HEK293 (cell line): ENCODE results near the gene FXYD6.
"Not testable (repeated sequence)": the region's sequence is repeated elsewhere in the genome, so short reads cannot be mapped to it uniquely, and the experiment has no call there.

ENCODE experiments used
- CTCF ChIA-PET: fragments of 350-600 bp; formaldehyde crosslinking; extraction: SDS; loops from one replicate; lab custom pipeline; 2021; ENCODE audit warnings: antibody characterized with exemption; lab: Yijun Ruan, JAX
- POLR2A ChIA-PET: fragments of 300-600 bp; formaldehyde crosslinking; extraction: SDS; loops from one replicate; lab custom pipeline; 2020; ENCODE audit warnings: antibody characterized with exemption, inconsistent platforms; lab: Yijun Ruan, JAX
- H3K27ac ChIP-seq: fragments of 200-500 bp; sonication (Bioruptor generic); 2 replicates; pipeline ENCODE4 v1.5.1; 2014; ENCODE audit warnings: low read depth, low read length, control low read depth, inconsistent platforms; ENCODE audit errors: extremely low read depth
- H3K36me3 ChIP-seq, 2 experiments: fragments of 200-500 bp in 1 of 2; sonication (Bioruptor generic) in 1 of 2; 1 replicate in 1 of 2; 2 replicates in 1 of 2; pipeline ENCODE4 v1.5.1; 2014 to 2017; ENCODE audit warnings: inconsistent platforms in 2 of 2, low read length in 2 of 2; ENCODE audit not compliant: control insufficient read depth in 2 of 2, insufficient read depth in 1 of 2
- H3K4me1 ChIP-seq: fragments of 200-500 bp; sonication (Bioruptor generic); 2 replicates; pipeline ENCODE4 v1.5.1; 2014; ENCODE audit warnings: mild to moderate bottlenecking, low read length, inconsistent platforms; ENCODE audit not compliant: control insufficient read depth, insufficient read depth
- H3K4me3 ChIP-seq: 2 replicates; pipeline ENCODE4 v1.5.1; 2011; ENCODE audit warnings: low read depth, mild to moderate bottlenecking, control low read depth, low read length, moderate library complexity
- H3K9me3 ChIP-seq: fragments of 200-500 bp; sonication (Bioruptor generic); 2 replicates; pipeline ENCODE4 v1.5.1; 2014; ENCODE audit warnings: low read depth, low read length, inconsistent platforms; ENCODE audit not compliant: control insufficient read depth, insufficient read depth
- GLIS2 ChIP-seq: fragments of 450-650 bp; formaldehyde crosslinking; IDR thresholded peaks from 2 replicates; pipeline ENCODE4 v1.5.1; 2016; ENCODE audit warnings: missing biosample characterization, missing genetic modification characterization
- KLF1 ChIP-seq: fragments of 450-650 bp; formaldehyde crosslinking; IDR thresholded peaks from 2 replicates; pipeline ENCODE4 v1.5.1; 2016; ENCODE audit warnings: missing biosample characterization, missing genetic modification characterization
- OVOL3 ChIP-seq: fragments of 450-650 bp; formaldehyde crosslinking; IDR thresholded peaks from 2 replicates; pipeline ENCODE4 v1.5.1; 2016; ENCODE audit warnings: missing biosample characterization, missing genetic modification characterization
- SCRT2 ChIP-seq: fragments of 450-650 bp; formaldehyde crosslinking; IDR thresholded peaks from 2 replicates; pipeline ENCODE4 v1.5.1; 2016; ENCODE audit warnings: missing biosample characterization, missing genetic modification characterization
- SP7 ChIP-seq: fragments of 450-650 bp; formaldehyde crosslinking; IDR thresholded peaks from 2 replicates; pipeline ENCODE4 v1.5.1; 2016; ENCODE audit warnings: missing biosample characterization, missing genetic modification characterization
- TRIM28 ChIP-seq: IDR thresholded peaks from 2 replicates; pipeline ENCODE4 v1.6.1; 2011; ENCODE audit warnings: low read length, control low read depth, borderline replicate concordance
- YY2 ChIP-seq: fragments of 450-650 bp; formaldehyde crosslinking; IDR thresholded peaks from 2 replicates; pipeline ENCODE4 v1.5.1; 2016; ENCODE audit warnings: missing biosample characterization, missing genetic modification characterization
- ZNF18 ChIP-seq: fragments of 450-650 bp; formaldehyde crosslinking; IDR thresholded peaks from 2 replicates; pipeline ENCODE4 v1.5.1; 2016; ENCODE audit warnings: missing biosample characterization, missing genetic modification characterization
- ZNF221 ChIP-seq: fragments of 450-650 bp; formaldehyde crosslinking; IDR thresholded peaks from 2 replicates; pipeline ENCODE4 v1.5.1; 2017; ENCODE audit warnings: missing biosample characterization, missing genetic modification characterization, borderline replicate concordance
- ZNF239 ChIP-seq: fragments of 450-650 bp; formaldehyde crosslinking; IDR thresholded peaks from 2 replicates; pipeline ENCODE4 v1.5.1; 2016; ENCODE audit warnings: missing biosample characterization, missing genetic modification characterization
- ZNF280C ChIP-seq: fragments of 450-650 bp; formaldehyde crosslinking; IDR thresholded peaks from 2 replicates; pipeline ENCODE4 v1.5.1; 2016; ENCODE audit warnings: missing biosample characterization, missing genetic modification characterization
- ZNF292 ChIP-seq: fragments of 450-650 bp; formaldehyde crosslinking; IDR thresholded peaks from 2 replicates; pipeline ENCODE4 v1.5.1; 2016; ENCODE audit warnings: low read depth, missing biosample characterization, missing genetic modification characterization, borderline replicate concordance
- ZNF324 ChIP-seq: fragments of 450-650 bp; formaldehyde crosslinking; IDR thresholded peaks from 2 replicates; pipeline ENCODE4 v1.5.1; 2016; ENCODE audit warnings: missing biosample characterization, missing genetic modification characterization
- ZNF335 ChIP-seq: fragments of 450-650 bp; formaldehyde crosslinking; conservative IDR thresholded peaks from 2 replicates; pipeline ENCODE4 v1.5.1; 2016; ENCODE audit warnings: missing biosample characterization, missing genetic modification characterization
- ZNF37A ChIP-seq: fragments of 450-650 bp; IDR thresholded peaks from 2 replicates; pipeline ENCODE4 v1.5.1; 2018; ENCODE audit warnings: missing biosample characterization, missing genetic modification characterization
- ZNF426 ChIP-seq: fragments of 450-650 bp; formaldehyde crosslinking; IDR thresholded peaks from 2 replicates; pipeline ENCODE4 v1.5.1; 2017; ENCODE audit warnings: missing biosample characterization, missing genetic modification characterization, mild to moderate bottlenecking, inconsistent platforms, moderate library complexity
- ZNF513 ChIP-seq: fragments of 450-650 bp; IDR thresholded peaks from 2 replicates; pipeline ENCODE4 v1.5.1; 2018; ENCODE audit warnings: missing biosample characterization, missing genetic modification characterization
- ZXDB ChIP-seq: fragments of 450-650 bp; formaldehyde crosslinking; IDR thresholded peaks from 2 replicates; pipeline ENCODE4 v1.5.1; 2016; ENCODE audit warnings: missing biosample characterization, missing genetic modification characterization
- TF ChIP-seq, protein P1 (sequence below): fragments of 450-650 bp; formaldehyde crosslinking; IDR thresholded peaks from 2 replicates; pipeline ENCODE4 v1.5.1; 2016; ENCODE audit warnings: missing biosample characterization, missing genetic modification characterization
- TF ChIP-seq, protein P2 (sequence below): sonication (generic); formaldehyde crosslinking; IDR thresholded peaks from 2 replicates; pipeline ENCODE4 v1.8.1; 2022; ENCODE audit warnings: mild to moderate bottlenecking, moderate library complexity, missing genetic modification reagents

FXYD6 gene

GRCh38 chr11:117866526-117866925 is 9.9 kb downstream of the FXYD6 start:
- H3K4me1 ChIP-seq, result peaks cover 3% of the 10 kb centered on the region
- ChIA-PET CTCF (interaction anchor here (1.2 kb wide), 1 partner anchor 22 kb away, joined by 4 read pairs; no protein-coding TSS in a partner anchor), POLR2A (no interaction called here)
- H3K4me3 ChIP-seq, result no peak overlapping the region
- H3K9me3 ChIP-seq, result no peaks in the 10 kb centered on the region
- no peak for TF ChIP-seq SP7 (tag by site-specific recombination)
- TF ChIP-seq, protein P1, sequence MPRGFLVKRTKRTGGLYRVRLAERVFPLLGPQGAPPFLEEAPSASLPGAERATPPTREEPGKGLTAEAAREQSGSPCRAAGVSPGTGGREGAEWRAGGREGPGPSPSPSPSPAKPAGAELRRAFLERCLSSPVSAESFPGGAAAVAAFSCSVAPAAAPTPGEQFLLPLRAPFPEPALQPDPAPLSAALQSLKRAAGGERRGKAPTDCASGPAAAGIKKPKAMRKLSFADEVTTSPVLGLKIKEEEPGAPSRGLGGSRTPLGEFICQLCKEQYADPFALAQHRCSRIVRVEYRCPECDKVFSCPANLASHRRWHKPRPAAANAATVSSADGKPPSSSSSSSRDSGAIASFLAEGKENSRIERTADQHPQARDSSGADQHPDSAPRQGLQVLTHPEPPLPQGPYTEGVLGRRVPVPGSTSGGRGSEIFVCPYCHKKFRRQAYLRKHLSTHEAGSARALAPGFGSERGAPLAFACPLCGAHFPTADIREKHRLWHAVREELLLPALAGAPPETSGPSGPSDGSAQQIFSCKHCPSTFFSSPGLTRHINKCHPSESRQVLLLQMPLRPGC (tag by site-specific recombination), result no peak
- no peak for TF ChIP-seq KLF1 (tag by site-specific recombination)
- TF ChIP-seq GLIS2 (tag by site-specific recombination), result no peak
- TF ChIP-seq ZNF221 (tag by site-specific recombination), result no peak
- no peak for TF ChIP-seq ZXDB (tag by site-specific recombination)
- no peak for TF ChIP-seq OVOL3 (tag by site-specific recombination)
- H3K36me3 ChIP-seq, result no peaks in the 10 kb centered on the region
- no peak overlapping the region for H3K27ac ChIP-seq

GRCh38 chr11:117865546-117865945 is 10.9 kb downstream of the FXYD6 start:
- CTCF ChIA-PET, result interaction anchor here (0.6 to 1.2 kb wide), 4 partner anchors 21 to 430 kb away, joined by 3 to 5 read pairs (median 4); no protein-coding TSS in a partner anchor
- H3K36me3 ChIP-seq, POLR2A ChIA-PET, H3K4me1 ChIP-seq, H3K4me3 ChIP-seq, H3K9me3 ChIP-seq, H3K27ac ChIP-seq: not testable (repeated sequence)

DNA sequence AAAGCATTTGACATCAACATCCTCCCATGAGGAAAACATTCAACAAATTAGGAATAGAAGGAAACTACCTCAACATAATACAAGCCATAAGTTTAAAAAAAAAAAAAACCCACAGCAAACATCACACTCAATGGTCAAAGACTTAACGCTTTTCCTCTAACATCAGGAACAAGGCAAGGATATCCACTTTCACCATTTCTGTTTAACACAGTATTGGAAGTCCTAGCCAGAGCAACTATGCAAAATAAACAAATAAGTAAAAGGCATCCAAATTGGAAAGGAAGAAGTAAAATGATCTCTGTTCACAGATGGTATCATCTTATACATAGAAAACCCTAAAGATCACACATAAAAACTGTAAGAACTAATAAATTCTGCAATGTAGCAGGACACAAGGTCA is 13.1 kb downstream of the FXYD6 start:
- TF ChIP-seq YY2 (no peak), ZNF426 (no peak), ZNF324 (tag by site-specific recombination) (no peak), SCRT2 (tag by site-specific recombination) (no peak), ZNF37A (tag by site-specific recombination) (no peak), ZNF335 (tag by site-specific recombination) (no peak), ZNF292 (tag by site-specific recombination) (no peak)
- TF ChIP-seq, all 188 proteins: peak for 0
- peaks cover 4% of the 10 kb centered on the region for H3K4me1 ChIP-seq
- no peak overlapping the region for H3K4me3 ChIP-seq
- no peak overlapping the region for H3K27ac ChIP-seq
- H3K9me3 ChIP-seq, result no peaks in the 10 kb centered on the region
- ChIA-PET POLR2A (no interaction called here), CTCF (interaction anchor here (1.1 kb wide), 1 partner anchor 10 kb away, joined by 4 read pairs; no protein-coding TSS in a partner anchor)
- no peaks in the 10 kb centered on the region for H3K36me3 ChIP-seq

DNA sequence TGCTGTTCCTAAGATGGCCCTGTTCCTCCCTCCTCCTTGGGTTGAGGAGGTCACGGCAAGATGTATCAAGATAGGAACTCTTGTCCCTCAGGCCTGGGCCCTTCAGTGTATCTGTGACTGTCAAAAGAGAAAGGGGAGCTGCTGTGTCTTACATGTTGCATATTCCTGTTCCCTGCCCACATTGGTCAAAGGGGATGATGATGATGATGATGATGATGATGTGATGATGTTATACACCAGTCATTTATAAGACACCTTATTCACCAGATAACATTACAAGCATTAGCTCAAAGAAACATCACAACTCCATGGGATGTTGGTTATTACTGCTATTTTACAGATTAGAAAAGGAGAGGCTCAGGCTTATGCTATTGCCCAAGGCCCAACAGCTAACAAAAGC is 13.7 kb downstream of the FXYD6 start:
- no peak for TF ChIP-seq ZNF239 (tag by site-specific recombination)
- TF ChIP-seq ZNF280C (tag by site-specific recombination), result no peak
- no peak for TF ChIP-seq ZNF18 (tag by site-specific recombination)
- no peak for TF ChIP-seq TRIM28
- TF ChIP-seq ZNF513 (tag by site-specific recombination), result peak; percentile 66
- TF ChIP-seq, protein P2, sequence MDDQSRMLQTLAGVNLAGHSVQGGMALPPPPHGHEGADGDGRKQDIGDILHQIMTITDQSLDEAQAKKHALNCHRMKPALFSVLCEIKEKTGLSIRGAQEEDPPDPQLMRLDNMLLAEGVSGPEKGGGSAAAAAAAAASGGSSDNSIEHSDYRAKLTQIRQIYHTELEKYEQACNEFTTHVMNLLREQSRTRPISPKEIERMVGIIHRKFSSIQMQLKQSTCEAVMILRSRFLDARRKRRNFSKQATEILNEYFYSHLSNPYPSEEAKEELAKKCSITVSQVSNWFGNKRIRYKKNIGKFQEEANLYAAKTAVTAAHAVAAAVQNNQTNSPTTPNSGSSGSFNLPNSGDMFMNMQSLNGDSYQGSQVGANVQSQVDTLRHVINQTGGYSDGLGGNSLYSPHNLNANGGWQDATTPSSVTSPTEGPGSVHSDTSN (CRISPR knock-in tag), result no peak
- Histone ChIP-seq H3K4me1 (peaks cover 4% of the 10 kb centered on the region), H3K27ac (no peak overlapping the region), H3K36me3 (no peaks in the 10 kb centered on the region), H3K9me3 (no peaks in the 10 kb centered on the region), H3K4me3 (no peak overlapping the region)
- POLR2A ChIA-PET, result no interaction called here
- CTCF ChIA-PET, result interaction anchor here (0.6 kb wide), 1 partner anchor 17 kb away, joined by 4 read pairs; no protein-coding TSS in a partner anchor
